Hepatocyte (in vitro differentiated cells): ENCODE measurements around the gene GMDS.

ENCODE experiments used
- EZH2 ChIP-seq: fragments of 200-600 bp; sonication (generic); IDR thresholded peaks from 2 replicates; pipeline ENCODE4 v1.6.1; 2016; ENCODE audit warnings: antibody characterized with exemption, mild to moderate bottlenecking, borderline replicate concordance
- TF ChIP-seq, protein P1 (sequence below): fragments of 200-600 bp; sonication (generic); IDR thresholded peaks from 2 replicates; pipeline ENCODE4 v1.5.1; 2016; ENCODE audit warnings: antibody characterized with exemption, mild to moderate bottlenecking; ENCODE audit not compliant: poor library complexity

DNA sequence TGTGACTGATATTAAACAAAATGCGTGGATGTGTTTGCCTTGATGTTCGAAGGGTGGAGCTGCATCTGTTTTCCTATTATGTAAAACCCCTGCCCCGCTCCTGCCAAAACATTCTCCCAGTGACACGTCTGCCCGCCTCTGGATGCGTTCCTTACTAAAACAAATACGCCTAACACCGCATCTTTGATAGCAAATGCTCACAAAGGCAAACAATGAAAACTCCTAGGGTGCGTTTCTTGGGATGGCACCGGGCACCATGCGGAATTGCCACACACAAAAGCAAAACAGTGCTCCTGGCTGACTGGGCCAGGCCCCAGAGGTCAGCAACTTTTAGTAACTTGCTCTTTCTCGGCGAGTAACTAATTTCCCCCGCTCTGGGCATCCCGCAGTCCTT lies 644.6 kb downstream of the GMDS start:
- TF ChIP-seq, protein P1, sequence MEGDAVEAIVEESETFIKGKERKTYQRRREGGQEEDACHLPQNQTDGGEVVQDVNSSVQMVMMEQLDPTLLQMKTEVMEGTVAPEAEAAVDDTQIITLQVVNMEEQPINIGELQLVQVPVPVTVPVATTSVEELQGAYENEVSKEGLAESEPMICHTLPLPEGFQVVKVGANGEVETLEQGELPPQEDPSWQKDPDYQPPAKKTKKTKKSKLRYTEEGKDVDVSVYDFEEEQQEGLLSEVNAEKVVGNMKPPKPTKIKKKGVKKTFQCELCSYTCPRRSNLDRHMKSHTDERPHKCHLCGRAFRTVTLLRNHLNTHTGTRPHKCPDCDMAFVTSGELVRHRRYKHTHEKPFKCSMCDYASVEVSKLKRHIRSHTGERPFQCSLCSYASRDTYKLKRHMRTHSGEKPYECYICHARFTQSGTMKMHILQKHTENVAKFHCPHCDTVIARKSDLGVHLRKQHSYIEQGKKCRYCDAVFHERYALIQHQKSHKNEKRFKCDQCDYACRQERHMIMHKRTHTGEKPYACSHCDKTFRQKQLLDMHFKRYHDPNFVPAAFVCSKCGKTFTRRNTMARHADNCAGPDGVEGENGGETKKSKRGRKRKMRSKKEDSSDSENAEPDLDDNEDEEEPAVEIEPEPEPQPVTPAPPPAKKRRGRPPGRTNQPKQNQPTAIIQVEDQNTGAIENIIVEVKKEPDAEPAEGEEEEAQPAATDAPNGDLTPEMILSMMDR = no peak
- no peak for TF ChIP-seq EZH2
